Panc1 (cell line): Measurements from ENCODE around the gene ACOD1. TPM values are rescaled to one million over a fixed set of nuclear protein-coding genes. Genes with fewer than 3 reads are reported as not detected.

Experiments used
- ATAC-seq: fragments of 200-7000 bp; cut with Tn5 transposase; 2 replicates; pipeline ENCODE4 v1.9.1; 2020; ENCODE audit warnings: mild to moderate bottlenecking, moderate library complexity
- BruUV-seq: library from RNA; stranded (reverse); fragments of 400-500 nt; replicated peaks from 2 replicates; lab custom pipeline; 2021; lab: Mats Ljungman, UMichigan
- CTCF ChIA-PET: fragments of 300-600 bp; sonication (Branson Sonifier 250); formaldehyde crosslinking; loops from one replicate; lab custom pipeline; 2022; ENCODE audit warnings: antibody characterized with exemption; lab: Charles Lee
- POLR2A ChIA-PET: fragments of 300-600 bp; sonication (Branson Sonifier 250); formaldehyde crosslinking; loops from one replicate; lab custom pipeline; 2022; ENCODE audit warnings: antibody characterized with exemption; lab: Charles Lee
- DNase-seq: peaks from one replicate; pipeline ENCODE4 v3.0.0-alpha.2; 2010; ENCODE audit warnings: low read depth, low spot score
- H3K27ac ChIP-seq: 2 replicates; pipeline ENCODE4 v1.5.1; 2011; ENCODE audit warnings: mild to moderate bottlenecking, low read length, inconsistent platforms
- H3K27me3 ChIP-seq: fragments of 200-500 bp; sonication (Bioruptor generic); 2 replicates; pipeline ENCODE4 v1.6.0; 2014; ENCODE audit warnings: low read length, inconsistent platforms; ENCODE audit not compliant: control insufficient read depth, insufficient read depth
- H3K36me3 ChIP-seq: fragments of 200-500 bp; sonication (Bioruptor generic); 2 replicates; pipeline ENCODE4 v1.5.1; 2014; ENCODE audit warnings: inconsistent platforms, mild to moderate bottlenecking, low read length, moderate library complexity; ENCODE audit not compliant: control insufficient read depth, insufficient read depth
- H3K4me1 ChIP-seq: 2 replicates; pipeline ENCODE4 v1.5.1; 2011; ENCODE audit warnings: inconsistent platforms, mild to moderate bottlenecking, low read length, moderate library complexity; ENCODE audit not compliant: control insufficient read depth, insufficient read depth
- H3K4me3 ChIP-seq, 2 experiments: 2 replicates each; pipeline ENCODE4 v1.5.1; 2011 to 2012; ENCODE audit warnings: low read depth in 2 of 2, low read length in 2 of 2, mild to moderate bottlenecking in 2 of 2, inconsistent platforms in 1 of 2, moderate library complexity in 1 of 2
- H3K9me3 ChIP-seq: fragments of 200-500 bp; sonication (Bioruptor generic); 2 replicates; pipeline ENCODE4 v1.5.1; 2014; ENCODE audit warnings: low read depth, mild to moderate bottlenecking, inconsistent platforms, low read length, moderate library complexity; ENCODE audit not compliant: control insufficient read depth, insufficient read depth
- CTCF ChIP-seq: fragments of 450-650 bp; IDR thresholded peaks from 2 replicates; pipeline ENCODE4 v1.5.1; 2017; ENCODE audit warnings: mild to moderate bottlenecking
- POLR2AphosphoS5 ChIP-seq: IDR thresholded peaks from 2 replicates; pipeline ENCODE4 v1.6.1; 2012; ENCODE audit warnings: mild to moderate bottlenecking, low read depth, low read length, moderate library complexity
- REST ChIP-seq, 2 experiments: IDR thresholded peaks; 2 replicates each; pipeline ENCODE4 v1.6.1; 2011 to 2012; ENCODE audit warnings: low read depth in 2 of 2, control low read depth in 1 of 2, low read length in 1 of 2, mild to moderate bottlenecking in 1 of 2, moderate library complexity in 1 of 2; ENCODE audit not compliant: insufficient read depth in 1 of 2
- SIN3A ChIP-seq: IDR thresholded peaks from 2 replicates; pipeline ENCODE4 v1.6.1; 2012; ENCODE audit warnings: low read depth, mild to moderate bottlenecking, low read length, moderate library complexity, borderline replicate concordance; ENCODE audit not compliant: insufficient read depth
- TCF7L2 ChIP-seq: IDR thresholded peaks from 2 replicates; pipeline ENCODE4 v1.6.1; 2011; ENCODE audit warnings: mild to moderate bottlenecking, low read depth, low read length, inconsistent platforms
- in situ Hi-C: cut with HindIII; loops from 2 replicates; pipeline ENCODE4 v1.10.0; 2016; ENCODE audit warnings: low sequenced_read_pairs, low pct_unique_long_range_greater_than_20kb
- intact Hi-C: fragments of 100-400 bp; cut with micrococcal nuclease; formaldehyde crosslinking; loops from one replicate; pipeline ENCODE4 v1.10.0; 2022; ENCODE audit not compliant: unreplicated experiment
- total RNA-seq: library from RNA; stranded (reverse); gene quantifications from one replicate; pipeline ENCODE4 v1.2.1, GENCODE V29; 2021; ENCODE audit not compliant: unreplicated experiment

ACOD1 gene
- total RNA-seq, 1 experiment from 2014 or later, result not detected

GRCh38 chr13:76929320-76929719 lies 19.0 kb upstream of the ACOD1 start:
- BruUV-seq, result no TSS peak
- TF ChIP-seq CTCF, result no peak
- no peak for TF ChIP-seq REST (IDR thresholded peaks at IDR 0.05; ENCODE audit: insufficient read depth in 1 of 2, low read depth in 2 of 2, low read length in 1 of 2)
- no peak for TF ChIP-seq POLR2AphosphoS5
- no peak for TF ChIP-seq TCF7L2
- no peak for TF ChIP-seq SIN3A

GRCh38 chr13:76929851-76930374 lies 18.4 kb upstream of the ACOD1 start:
- H3K4me3 ChIP-seq, result no peak overlapping the region
- DNase-seq (no peak), ATAC-seq (no peak)
- POLR2A ChIA-PET, result no interaction called here
- no peaks in the 10 kb centered on the region for H3K27me3 ChIP-seq
- CTCF ChIA-PET, result no interaction called here
- H3K27ac ChIP-seq, result no peak overlapping the region
- H3K9me3 ChIP-seq, result no peaks in the 10 kb centered on the region
- no peaks in the 10 kb centered on the region for H3K36me3 ChIP-seq
- intact Hi-C loops (no loop called here), in situ Hi-C loops (no loop called here)
- BruUV-seq, result no TSS peak
- TF ChIP-seq REST (IDR thresholded peaks at IDR 0.05; ENCODE audit: insufficient read depth in 1 of 2, low read depth in 2 of 2, low read length in 1 of 2) (no peak), SIN3A (no peak), CTCF (no peak), POLR2AphosphoS5 (no peak), TCF7L2 (no peak)
- H3K4me1 ChIP-seq, result no peaks in the 10 kb centered on the region

More at GRCh38 chr13:76929320-76929719, 19.0 kb upstream of the ACOD1 start:
- no peaks in the 10 kb centered on the region for H3K36me3 ChIP-seq
- no peak overlapping the region for H3K4me3 ChIP-seq
- CTCF ChIA-PET, result no interaction called here
- DNase-seq (no peak), ATAC-seq (no peak)
- no peaks in the 10 kb centered on the region for H3K27me3 ChIP-seq
- H3K27ac ChIP-seq, result no peak overlapping the region
- intact Hi-C loops, result no loop called here
- no peaks in the 10 kb centered on the region for H3K4me1 ChIP-seq
- POLR2A ChIA-PET, result no interaction called here
- in situ Hi-C loops, result no loop called here
- H3K9me3 ChIP-seq, result no peaks in the 10 kb centered on the region
